Nephron progenitor cell (in vitro differentiated cells): ENCODE data around the gene TASOR2.

ENCODE experiments used
- DNase-seq: peaks from one replicate; pipeline ENCODE4 v3.0.0; 2021
- H3K27ac Mint-ChIP-seq: 2 replicates; pipeline ENCODE4 v1.8.0; 2021; ENCODE audit warnings: mild to moderate bottlenecking, moderate library complexity, mixed read lengths
- H3K27me3 Mint-ChIP-seq: 2 replicates; pipeline ENCODE4 v1.8.0; 2021; ENCODE audit warnings: mild to moderate bottlenecking, low read depth, mixed read lengths; ENCODE audit not compliant: poor library complexity
- H3K36me3 Mint-ChIP-seq: 2 replicates; pipeline ENCODE4 v1.8.0; 2021; ENCODE audit warnings: low read depth, mixed read lengths
- H3K4me1 Mint-ChIP-seq: 2 replicates; pipeline ENCODE4 v1.8.0; 2021; ENCODE audit warnings: mixed read lengths
- H3K4me3 Mint-ChIP-seq: 2 replicates; pipeline ENCODE4 v1.8.0; 2021; ENCODE audit warnings: mild to moderate bottlenecking, moderate library complexity, mixed read lengths
- H3K9me3 Mint-ChIP-seq: 2 replicates; pipeline ENCODE4 v1.8.0; 2021; ENCODE audit warnings: mild to moderate bottlenecking, moderate library complexity, mixed read lengths
- TF ChIP-seq, protein P1 (sequence below): fragments of 200-600 bp; sonication (generic); IDR thresholded peaks from 2 replicates; pipeline ENCODE4 v1.5.0; 2021; ENCODE audit warnings: antibody characterized with exemption

Gene TASOR2

DNA sequence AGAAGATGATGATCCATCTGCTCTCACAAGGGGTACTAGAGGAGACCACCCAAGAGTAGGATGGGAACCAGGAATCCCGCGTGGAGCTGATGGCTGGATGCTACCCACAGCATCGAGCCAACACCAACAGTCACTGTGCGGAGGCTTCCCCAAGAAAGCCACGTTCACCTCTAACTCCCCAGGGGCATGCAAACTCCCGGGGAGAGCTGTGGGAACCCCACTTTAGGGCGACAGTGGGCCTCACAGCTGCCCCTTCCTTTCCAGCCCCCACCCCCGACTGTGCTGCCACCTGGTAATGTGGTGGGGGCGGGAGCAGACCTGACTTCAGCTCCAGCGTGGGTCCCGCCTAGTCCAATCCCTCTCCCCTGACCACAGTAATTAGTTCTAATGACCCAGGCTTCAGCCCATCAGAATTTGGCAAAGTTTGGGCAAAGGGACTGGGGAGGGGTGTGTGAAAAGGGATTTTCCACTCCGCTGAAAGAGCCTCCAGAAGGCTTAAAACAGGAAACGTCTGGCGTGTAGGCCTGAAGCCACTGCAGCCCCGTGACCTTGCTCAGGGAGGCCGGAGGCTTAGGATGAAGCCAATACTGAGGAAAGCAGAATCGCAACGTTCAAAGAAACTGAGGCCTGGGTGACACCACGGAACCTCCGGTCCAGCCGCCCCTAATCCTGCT lies 38.6 kb upstream of the TASOR2 start:
- Mint-ChIP-seq H3K9me3 (no peaks in the 10 kb centered on the region), H3K27me3 (peaks cover 3% of the 10 kb centered on the region), H3K4me3 (no peak overlapping the region), H3K4me1 (peaks cover 39% of the 10 kb centered on the region), H3K27ac (peak overlapping the region; percentile 81), H3K36me3 (peaks cover 62% of the 10 kb centered on the region)
- no peak for DNase-seq
- TF ChIP-seq, protein P1, sequence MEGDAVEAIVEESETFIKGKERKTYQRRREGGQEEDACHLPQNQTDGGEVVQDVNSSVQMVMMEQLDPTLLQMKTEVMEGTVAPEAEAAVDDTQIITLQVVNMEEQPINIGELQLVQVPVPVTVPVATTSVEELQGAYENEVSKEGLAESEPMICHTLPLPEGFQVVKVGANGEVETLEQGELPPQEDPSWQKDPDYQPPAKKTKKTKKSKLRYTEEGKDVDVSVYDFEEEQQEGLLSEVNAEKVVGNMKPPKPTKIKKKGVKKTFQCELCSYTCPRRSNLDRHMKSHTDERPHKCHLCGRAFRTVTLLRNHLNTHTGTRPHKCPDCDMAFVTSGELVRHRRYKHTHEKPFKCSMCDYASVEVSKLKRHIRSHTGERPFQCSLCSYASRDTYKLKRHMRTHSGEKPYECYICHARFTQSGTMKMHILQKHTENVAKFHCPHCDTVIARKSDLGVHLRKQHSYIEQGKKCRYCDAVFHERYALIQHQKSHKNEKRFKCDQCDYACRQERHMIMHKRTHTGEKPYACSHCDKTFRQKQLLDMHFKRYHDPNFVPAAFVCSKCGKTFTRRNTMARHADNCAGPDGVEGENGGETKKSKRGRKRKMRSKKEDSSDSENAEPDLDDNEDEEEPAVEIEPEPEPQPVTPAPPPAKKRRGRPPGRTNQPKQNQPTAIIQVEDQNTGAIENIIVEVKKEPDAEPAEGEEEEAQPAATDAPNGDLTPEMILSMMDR: no peak

DNA sequence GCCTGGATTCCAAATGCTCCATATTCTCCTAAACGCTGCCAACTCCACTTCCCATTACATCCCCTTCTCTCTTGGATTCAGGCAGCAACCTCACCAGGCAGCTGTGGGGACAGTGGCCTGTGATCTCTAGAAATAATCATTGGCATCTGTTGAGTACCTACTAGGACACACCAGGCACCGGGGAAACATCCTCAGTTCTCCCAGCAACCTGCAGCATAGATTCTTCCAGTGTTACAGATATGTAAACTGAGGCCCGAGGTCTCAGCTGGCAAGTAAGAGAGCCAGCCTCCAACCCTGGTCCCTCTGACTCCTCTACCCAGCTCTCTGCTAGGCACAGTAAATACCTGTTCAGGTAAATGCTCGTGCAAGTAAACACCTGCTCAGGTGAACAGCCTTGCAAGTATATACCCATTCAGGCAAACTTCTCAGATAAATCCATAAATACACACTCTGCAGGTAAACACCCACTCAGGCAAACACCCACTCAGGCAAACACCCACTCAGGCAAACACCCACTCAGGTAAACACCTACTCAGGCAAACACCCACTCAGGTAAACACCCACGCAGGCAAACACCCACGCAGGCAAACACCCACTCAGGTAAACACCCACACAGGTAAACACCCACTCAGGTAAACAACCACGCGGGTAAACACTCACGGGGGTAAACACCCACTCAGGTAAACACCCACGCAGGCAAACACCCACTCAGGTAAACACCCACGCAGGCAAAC lies 37.0 kb upstream of the TASOR2 start:
- Mint-ChIP-seq H3K27me3 (peaks cover 3% of the 10 kb centered on the region), H3K27ac (peak overlapping the region; percentile 86), H3K36me3 (peaks cover 55% of the 10 kb centered on the region), H3K4me3 (no peak overlapping the region), H3K4me1 (peaks cover 39% of the 10 kb centered on the region), H3K9me3 (no peaks in the 10 kb centered on the region)
- TF ChIP-seq, protein P1: no peak
- no peak for DNase-seq

DNA sequence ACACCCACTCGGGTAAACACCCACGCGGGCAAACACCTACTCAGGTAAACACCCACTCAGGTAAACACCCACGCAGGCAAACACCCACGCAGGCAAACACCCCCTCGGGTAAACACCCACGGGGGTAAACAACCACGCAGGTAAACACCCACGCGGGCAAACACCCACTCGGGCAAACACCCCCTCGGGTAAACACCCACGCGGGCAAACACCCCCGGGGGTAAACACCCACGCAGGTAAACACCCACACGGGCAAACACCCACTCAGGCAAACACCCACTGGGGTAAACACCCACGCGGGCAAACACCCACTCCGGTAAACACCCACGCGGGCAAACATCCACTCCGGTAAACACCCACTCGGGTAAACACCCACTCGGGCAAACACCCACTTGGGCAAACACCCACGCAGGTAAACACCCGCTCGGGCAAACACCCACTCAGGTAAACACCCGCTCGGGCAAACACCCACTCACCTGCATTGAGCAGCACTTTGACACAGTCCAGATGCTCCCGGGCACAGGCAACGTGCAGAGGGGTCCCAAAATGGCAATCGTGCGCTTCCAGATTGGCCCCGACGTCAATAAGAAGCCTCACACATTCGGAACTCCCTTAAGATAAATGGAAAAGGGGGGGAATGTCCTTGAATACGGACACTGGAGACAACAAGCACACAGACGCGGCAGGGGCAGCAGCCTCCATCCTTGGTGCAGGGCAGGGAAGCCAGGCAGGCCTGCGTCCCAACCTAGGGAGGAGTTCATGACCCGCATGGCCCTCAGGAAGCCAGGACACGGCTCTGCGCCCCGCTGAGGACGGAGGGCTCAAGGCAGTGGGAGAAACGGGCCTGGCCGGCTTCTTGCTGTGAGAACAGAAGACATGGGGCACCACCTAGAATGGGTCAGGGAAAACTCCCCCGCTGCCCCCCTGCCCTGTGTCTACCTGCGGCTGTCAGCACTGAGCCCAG lies 35.9 kb upstream of the TASOR2 start:
- H3K27ac Mint-ChIP-seq: no peak overlapping the region
- DNase-seq: no peak
- H3K4me1 Mint-ChIP-seq: peaks cover 32% of the 10 kb centered on the region
- no peak overlapping the region for H3K4me3 Mint-ChIP-seq
- TF ChIP-seq, protein P1: no peak
- peaks cover 3% of the 10 kb centered on the region for H3K27me3 Mint-ChIP-seq
- H3K9me3 Mint-ChIP-seq: no peaks in the 10 kb centered on the region
- peaks cover 44% of the 10 kb centered on the region for H3K36me3 Mint-ChIP-seq

DNA sequence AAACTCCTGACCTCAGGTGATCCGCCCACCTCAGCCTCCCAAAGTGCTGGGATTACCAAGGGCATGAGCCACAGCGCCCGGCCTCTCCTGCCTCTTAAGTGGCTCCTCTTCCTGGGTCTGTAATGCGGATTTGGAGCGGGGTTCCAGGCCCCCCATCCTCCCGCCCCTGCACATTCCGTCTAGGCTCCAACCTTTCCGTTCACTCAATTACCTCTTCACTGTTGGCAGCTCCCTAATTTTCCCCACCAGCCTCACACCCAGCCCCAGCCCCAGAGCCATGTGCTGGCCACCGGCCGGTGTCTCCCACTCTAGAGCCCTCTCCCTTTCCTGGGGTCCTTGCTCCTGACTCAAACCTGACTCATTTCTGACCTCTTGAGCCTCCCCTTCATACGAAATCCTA lies 34.9 kb upstream of the TASOR2 start:
- Mint-ChIP-seq H3K36me3 (peaks cover 37% of the 10 kb centered on the region), H3K27me3 (peaks cover 3% of the 10 kb centered on the region), H3K27ac (peak overlapping the region; percentile 44), H3K4me3 (no peak overlapping the region), H3K9me3 (no peaks in the 10 kb centered on the region), H3K4me1 (peaks cover 31% of the 10 kb centered on the region)
- TF ChIP-seq, protein P1: no peak
- no peak for DNase-seq

DNA sequence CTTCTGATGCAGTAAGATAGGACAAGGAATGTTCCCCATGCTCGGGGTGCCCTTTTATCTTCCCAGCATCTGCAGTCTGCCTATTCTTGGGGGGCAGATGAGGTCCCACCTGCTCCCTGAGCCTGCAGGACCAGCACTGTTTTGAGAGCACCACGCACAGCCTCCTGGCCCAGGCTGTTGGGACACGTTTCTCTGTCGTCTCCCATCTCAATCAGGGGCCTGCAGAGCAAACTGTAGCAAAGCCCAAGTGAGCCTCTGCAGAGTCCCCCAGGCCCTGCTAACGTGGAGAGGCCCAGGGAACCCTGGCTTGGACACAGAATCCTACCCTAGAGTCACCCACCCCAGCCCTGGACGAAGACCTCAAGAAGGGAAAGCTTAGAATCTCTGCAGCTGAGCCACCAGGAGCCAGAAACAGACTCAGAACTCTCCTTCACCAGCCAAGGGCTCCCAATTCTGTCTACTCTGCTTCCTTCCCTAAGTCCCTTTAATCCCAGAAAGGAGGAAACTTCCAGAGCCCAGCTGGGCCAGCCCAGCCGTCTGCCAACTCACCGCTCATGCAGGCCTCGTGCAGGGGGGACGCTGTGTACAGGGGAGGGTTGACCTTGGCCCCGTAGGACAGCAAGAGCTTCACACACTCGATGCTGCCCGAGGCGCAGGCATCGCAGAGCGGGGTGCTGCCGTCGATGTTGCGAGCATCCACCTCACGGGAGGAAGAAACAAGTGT lies 33.8 kb upstream of the TASOR2 start:
- TF ChIP-seq, protein P1: no peak
- peaks cover 31% of the 10 kb centered on the region for H3K36me3 Mint-ChIP-seq
- H3K9me3 Mint-ChIP-seq: no peaks in the 10 kb centered on the region
- H3K4me1 Mint-ChIP-seq: peaks cover 29% of the 10 kb centered on the region
- DNase-seq: no peak
- no peak overlapping the region for H3K4me3 Mint-ChIP-seq
- peaks cover 9% of the 10 kb centered on the region for H3K27me3 Mint-ChIP-seq
- H3K27ac Mint-ChIP-seq: no peak overlapping the region
